ENCODE results near the gene PDIK1L.

PDIK1L gene

DNA sequence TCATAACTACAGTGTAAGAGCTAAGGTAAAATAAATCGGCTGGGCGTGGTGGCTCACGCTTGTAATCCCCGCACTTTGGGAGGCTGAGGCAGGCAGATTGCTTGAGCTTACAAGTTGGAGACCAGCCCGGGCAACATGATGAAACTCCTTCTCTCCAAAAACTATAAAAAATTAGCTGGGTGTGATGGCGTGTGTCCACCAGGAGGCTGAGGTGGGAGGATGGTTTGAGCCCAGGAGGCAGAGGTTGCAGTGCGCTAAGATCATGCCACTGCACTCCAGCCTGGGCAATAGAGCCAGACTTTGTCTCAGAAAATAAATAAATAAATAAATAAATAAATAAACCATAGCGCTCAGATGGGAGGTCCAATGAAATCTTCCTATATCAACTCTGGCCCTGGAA, 30.5 kb downstream of the PDIK1L start:
- Histone ChIP-seq H3K36me3 (no peaks in the 10 kb centered on the region), H3K27me3 (no peaks in the 10 kb centered on the region), H3K4me1 (no peaks in the 10 kb centered on the region), H3K9me3 (no peaks in the 10 kb centered on the region), H3K4me3 (ENCODE audit: low read depth, low read length) (no peak overlapping the region)
- TF ChIP-seq CTCF (IDR thresholded peaks at IDR 0.05; ENCODE audit: low read depth, low read length): no peak
- DNase-seq: no peak

GRCh38 chr1:26145041-26145959, 33.7 kb downstream of the PDIK1L start:
- Histone ChIP-seq H3K36me3 (no peaks in the 10 kb centered on the region), H3K4me3 (ENCODE audit: low read depth, low read length) (no peak overlapping the region), H3K4me1 (no peaks in the 10 kb centered on the region), H3K27me3 (no peaks in the 10 kb centered on the region), H3K9me3 (no peaks in the 10 kb centered on the region)
- peak; percentile 68 for TF ChIP-seq CTCF (IDR thresholded peaks at IDR 0.05; ENCODE audit: low read depth, low read length)
- peak; percentile 75 for DNase-seq

DNA sequence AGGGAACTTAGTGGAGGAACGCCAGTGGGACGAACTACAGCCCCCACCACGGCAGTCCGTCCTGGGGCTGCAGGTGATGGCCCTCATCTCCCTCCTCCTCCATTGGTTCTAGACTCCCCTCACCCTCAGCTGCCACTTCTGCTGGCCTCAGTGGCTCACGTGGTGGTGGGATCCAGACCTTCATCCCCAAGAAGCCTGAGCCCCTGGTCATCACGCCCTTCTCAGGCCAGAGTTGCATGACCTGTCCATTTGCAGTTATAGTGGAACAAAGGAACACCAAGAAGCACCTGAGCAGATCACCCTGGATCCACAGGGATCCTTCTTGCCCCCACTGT, 34.3 kb downstream of the PDIK1L start:
- Histone ChIP-seq H3K9me3 (no peaks in the 10 kb centered on the region), H3K4me1 (no peaks in the 10 kb centered on the region), H3K27me3 (no peaks in the 10 kb centered on the region), H3K4me3 (ENCODE audit: low read depth, low read length) (no peak overlapping the region), H3K36me3 (no peaks in the 10 kb centered on the region)
- no peak for TF ChIP-seq CTCF (IDR thresholded peaks at IDR 0.05; ENCODE audit: low read depth, low read length)
- no peak for DNase-seq

DNA sequence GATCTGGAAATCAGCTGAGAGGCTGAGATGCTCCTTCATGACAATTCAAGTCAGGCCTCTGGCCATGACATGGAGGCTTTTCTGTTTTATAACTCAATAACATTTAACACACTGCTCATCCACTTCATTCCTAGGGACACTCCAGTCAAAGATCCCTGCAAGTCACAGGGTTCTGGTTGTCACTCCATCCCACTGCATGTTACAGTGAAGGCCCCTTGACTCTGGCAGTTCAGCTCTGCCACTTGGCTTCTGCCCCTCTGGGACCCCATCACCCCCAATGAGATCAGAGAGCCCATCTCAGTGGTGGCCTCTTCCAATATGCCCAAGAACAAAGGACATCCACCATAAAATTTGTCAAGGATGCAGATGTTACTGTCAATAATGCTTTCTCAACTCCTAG, 37.3 kb downstream of the PDIK1L start:
- H3K27me3 ChIP-seq: no peaks in the 10 kb centered on the region
- no peak for DNase-seq
- no peak for TF ChIP-seq CTCF (IDR thresholded peaks at IDR 0.05; ENCODE audit: low read depth, low read length)

DNA sequence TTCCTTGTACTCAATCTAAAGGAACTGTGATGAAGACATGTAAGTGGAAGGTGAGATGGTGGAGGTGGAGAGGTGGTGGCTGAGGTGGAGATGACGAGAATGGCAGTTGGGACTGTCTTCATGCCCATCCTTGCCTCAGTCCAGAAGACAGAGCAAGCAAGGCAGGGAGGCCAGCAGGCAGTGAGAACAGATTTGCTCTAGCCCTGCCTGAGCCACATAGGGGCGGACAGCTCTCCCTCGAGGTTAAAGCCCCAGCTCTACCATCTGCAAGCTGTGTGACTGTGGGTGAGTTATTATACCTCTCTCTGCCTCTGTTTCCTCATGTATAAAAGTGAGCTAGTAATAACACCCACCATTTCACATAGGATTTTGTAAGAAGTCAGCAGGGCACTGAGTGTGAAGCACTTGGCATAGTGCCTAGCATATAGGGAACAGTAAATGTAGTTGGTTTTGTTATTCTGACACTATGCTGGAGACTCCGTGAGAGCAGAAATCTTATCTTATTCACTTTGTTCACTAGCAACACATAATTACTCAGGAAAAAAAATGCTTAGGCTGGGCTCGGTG, 42.4 kb downstream of the PDIK1L start:
- H3K9me3 ChIP-seq: no peaks in the 10 kb centered on the region
- no peaks in the 10 kb centered on the region for H3K36me3 ChIP-seq
- H3K4me3 ChIP-seq (ENCODE audit: low read depth, low read length): no peak overlapping the region
- DNase-seq: no peak
- TF ChIP-seq CTCF (IDR thresholded peaks at IDR 0.05; ENCODE audit: low read depth, low read length): no peak
- peaks cover 7% of the 10 kb centered on the region for H3K4me1 ChIP-seq
- H3K27me3 ChIP-seq: no peaks in the 10 kb centered on the region

More for the DNA sequence above, 37.3 kb downstream of the PDIK1L start:
- Histone ChIP-seq H3K9me3 (no peaks in the 10 kb centered on the region), H3K36me3 (no peaks in the 10 kb centered on the region), H3K4me3 (ENCODE audit: low read depth, low read length) (no peak overlapping the region), H3K4me1 (no peaks in the 10 kb centered on the region)

DNA sequence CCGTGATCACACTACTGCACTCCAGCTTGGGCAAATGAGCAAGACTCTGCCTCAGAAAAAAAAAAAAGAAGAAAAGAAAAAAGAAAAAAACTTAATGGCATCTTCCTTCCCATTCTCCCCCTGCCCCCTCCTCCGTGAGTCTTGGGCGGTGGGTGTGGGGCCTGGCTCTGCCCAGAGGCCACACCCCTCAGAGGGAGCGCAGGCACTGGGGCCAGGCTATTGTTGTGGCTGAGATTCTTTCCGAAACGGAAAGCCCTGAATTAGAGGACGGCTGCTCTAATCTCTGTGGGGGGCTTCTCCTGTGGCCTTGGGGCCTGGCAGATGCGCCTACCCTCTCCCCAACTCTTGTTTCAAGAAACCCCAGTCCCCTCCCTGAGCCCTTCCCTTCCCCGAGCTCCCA, 43.1 kb downstream of the PDIK1L start:
- H3K27me3 ChIP-seq: no peaks in the 10 kb centered on the region
- TF ChIP-seq CTCF (IDR thresholded peaks at IDR 0.05; ENCODE audit: low read depth, low read length): no peak
- H3K36me3 ChIP-seq: no peaks in the 10 kb centered on the region
- H3K9me3 ChIP-seq: no peaks in the 10 kb centered on the region
- no peak for DNase-seq
- peaks cover 7% of the 10 kb centered on the region for H3K4me1 ChIP-seq
- H3K4me3 ChIP-seq (ENCODE audit: low read depth, low read length): no peak overlapping the region
